ENCODE results near the gene MSI2.

DNA sequence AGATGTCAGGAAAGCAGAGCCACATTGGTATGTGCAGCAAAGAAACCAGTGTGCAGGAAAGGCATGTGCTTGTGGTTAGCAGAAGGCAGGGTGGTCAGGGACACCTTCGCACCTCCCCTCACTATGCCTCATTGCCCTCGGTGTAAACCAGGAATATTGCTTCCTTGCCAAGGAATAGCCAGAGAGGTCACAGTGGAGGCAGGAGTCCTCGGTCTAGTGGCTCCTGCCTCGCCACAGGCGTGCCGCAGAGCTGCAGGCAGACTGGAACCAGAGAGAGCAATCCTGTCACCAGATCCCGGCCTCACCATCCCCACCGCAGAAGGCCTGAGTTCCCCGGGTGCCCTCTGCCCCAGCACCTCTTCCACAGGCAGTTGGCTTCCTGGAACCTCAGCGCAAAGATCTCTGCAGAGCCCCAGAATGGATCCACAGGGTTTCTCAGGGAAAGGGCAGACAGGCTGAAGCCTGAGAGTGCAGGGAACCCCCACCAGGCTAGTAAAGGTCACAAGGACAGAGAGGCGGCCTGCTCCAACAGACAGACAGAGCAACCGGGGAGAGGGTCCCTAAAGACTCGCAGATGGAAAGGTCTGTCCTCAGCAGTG, 467.2 kb downstream of the MSI2 start:
- TF ChIP-seq, protein P1, sequence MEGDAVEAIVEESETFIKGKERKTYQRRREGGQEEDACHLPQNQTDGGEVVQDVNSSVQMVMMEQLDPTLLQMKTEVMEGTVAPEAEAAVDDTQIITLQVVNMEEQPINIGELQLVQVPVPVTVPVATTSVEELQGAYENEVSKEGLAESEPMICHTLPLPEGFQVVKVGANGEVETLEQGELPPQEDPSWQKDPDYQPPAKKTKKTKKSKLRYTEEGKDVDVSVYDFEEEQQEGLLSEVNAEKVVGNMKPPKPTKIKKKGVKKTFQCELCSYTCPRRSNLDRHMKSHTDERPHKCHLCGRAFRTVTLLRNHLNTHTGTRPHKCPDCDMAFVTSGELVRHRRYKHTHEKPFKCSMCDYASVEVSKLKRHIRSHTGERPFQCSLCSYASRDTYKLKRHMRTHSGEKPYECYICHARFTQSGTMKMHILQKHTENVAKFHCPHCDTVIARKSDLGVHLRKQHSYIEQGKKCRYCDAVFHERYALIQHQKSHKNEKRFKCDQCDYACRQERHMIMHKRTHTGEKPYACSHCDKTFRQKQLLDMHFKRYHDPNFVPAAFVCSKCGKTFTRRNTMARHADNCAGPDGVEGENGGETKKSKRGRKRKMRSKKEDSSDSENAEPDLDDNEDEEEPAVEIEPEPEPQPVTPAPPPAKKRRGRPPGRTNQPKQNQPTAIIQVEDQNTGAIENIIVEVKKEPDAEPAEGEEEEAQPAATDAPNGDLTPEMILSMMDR (IDR thresholded peaks at IDR 0.05): no peak
- no peak for TF ChIP-seq POLR2A (IDR thresholded peaks at IDR 0.05)
